K562 (cell line): Measurements from ENCODE around the gene RRAS. TPM values are rescaled to one million over a fixed set of nuclear protein-coding genes. Genes with fewer than 3 reads are reported as not detected.

Experiments
- CXXC5 ChIP-seq: fragments of 250-450 bp; sonication (Bioruptor Pico); IDR thresholded peaks from 2 replicates; pipeline ENCODE4 v1.8.0; 2022; ENCODE audit warnings: inconsistent platforms, mild to moderate bottlenecking, moderate library complexity
- E2F3 ChIP-seq: fragments of 250-450 bp; sonication (Bioruptor Pico); IDR thresholded peaks from 2 replicates; pipeline ENCODE4 v1.4.0; 2020; ENCODE audit warnings: mild to moderate bottlenecking
- FOXA1 ChIP-seq: fragments of 450-650 bp; IDR thresholded peaks from 2 replicates; pipeline ENCODE4 v1.6.1; 2016; ENCODE audit warnings: mild to moderate bottlenecking, borderline replicate concordance
- MAFF ChIP-seq: IDR thresholded peaks from 2 replicates; pipeline ENCODE4 v1.6.1; 2012; ENCODE audit warnings: low read length, improper control_type of control experiment
- MGA ChIP-seq: fragments of 450-650 bp; IDR thresholded peaks from 2 replicates; pipeline ENCODE4 v1.6.1; 2016; ENCODE audit warnings: mild to moderate bottlenecking, moderate library complexity
- NCOA1 ChIP-seq: fragments of 450-650 bp; IDR thresholded peaks from 2 replicates; pipeline ENCODE4 v1.6.1; 2016; ENCODE audit warnings: low read depth
- NONO ChIP-seq, 2 experiments: fragments of 200-400 bp in 1 of 2; fragments of 450-650 bp in 1 of 2; formaldehyde crosslinking in 1 of 2; IDR thresholded peaks; 2 replicates each; pipeline ENCODE4 v1.6.1; 2017; ENCODE audit warnings: low read depth in 2 of 2, mild to moderate bottlenecking in 2 of 2, moderate library complexity in 2 of 2, low read length in 1 of 2
- NR1H2 ChIP-seq: sonication (generic); formaldehyde crosslinking; IDR thresholded peaks from 2 replicates; pipeline ENCODE4 v1.4.0; 2020; ENCODE audit warnings: mild to moderate bottlenecking, missing genetic modification reagents
- RBM22 ChIP-seq: fragments of 200-400 bp; formaldehyde crosslinking; IDR thresholded peaks from 2 replicates; pipeline ENCODE4 v1.6.1; 2018; ENCODE audit warnings: low read length, low read depth; ENCODE audit not compliant: poor library complexity, severe bottlenecking
- STAT5B ChIP-seq: fragments of 250-450 bp; sonication (Bioruptor Pico); IDR thresholded peaks from 2 replicates; pipeline ENCODE4 v1.8.0; 2021; ENCODE audit warnings: mild to moderate bottlenecking, inconsistent platforms
- TCF15 ChIP-seq: fragments of 250-450 bp; sonication (Bioruptor Pico); IDR thresholded peaks from 2 replicates; pipeline ENCODE4 v1.8.0; 2022; ENCODE audit warnings: moderate library complexity, mild to moderate bottlenecking, inconsistent platforms
- THRB ChIP-seq: fragments of 450-650 bp; formaldehyde crosslinking; conservative IDR thresholded peaks from 2 replicates; pipeline ENCODE4 v1.4.0; 2022; ENCODE audit warnings: mild to moderate bottlenecking, missing genetic modification characterization
- ZBTB17 ChIP-seq: fragments of 450-650 bp; formaldehyde crosslinking; IDR thresholded peaks from 2 replicates; pipeline ENCODE4 v1.4.0; 2020; ENCODE audit warnings: mild to moderate bottlenecking
- ZNF445 ChIP-seq: fragments of 250-450 bp; sonication (Bioruptor Pico); IDR thresholded peaks from 2 replicates; pipeline ENCODE4 v1.4.0; 2020; ENCODE audit warnings: low read depth, mild to moderate bottlenecking, moderate library complexity
- polyA plus RNA-seq, 8 experiments: library from polyadenylated mRNA; depleted of rRNA in 4 of 8; stranded (reverse) in 5 of 8; unstranded in 3 of 8; fragments of >200 nt; fragmentation: Nextera tagmentation in 2 of 8; fragmentation: Illumina TruSeq in 1 of 8; extraction: Ambion mirVana in 2 of 8; extraction: Trizol in 1 of 8; gene quantifications; 2 replicates each; pipeline versions ENCODE4 v1.2.1 to v1.2.3, GENCODE V29; 2011 to 2014; ENCODE audit warnings: inconsistent platforms in 1 of 8, missing spikeins in 1 of 8
- total RNA-seq, 7 experiments: library from RNA; depleted of rRNA in 6 of 7; stranded (reverse); fragments of >200 nt in 6 of 7; fragmentation: Illumina TruSeq in 2 of 7; extraction: Trizol in 2 of 7; gene quantifications; 2 replicates each; pipeline versions ENCODE4 v1.2.1 to v1.2.3, GENCODE V29; 2011 to 2021; ENCODE audit warnings: low replicate concordance in 1 of 7

RRAS gene
- total and polyA plus RNA-seq, 9 of the 15 experiments (the other 6 are each of a cell fraction or from before 2014, with no cell fraction given), result 0.70 to 17.3 (median 8.2) TPM

- no peak for TF ChIP-seq TCF15 (CRISPR knock-in tag)
- no peak for TF ChIP-seq ZNF445 (CRISPR knock-in tag)
- TF ChIP-seq MAFF, result no peak
- TF ChIP-seq RBM22, result peak; percentile 53
- no peak for TF ChIP-seq STAT5B (CRISPR knock-in tag)
- peak; percentile 27; the same call in 1 of the 2 replicates for TF ChIP-seq E2F3 (CRISPR knock-in tag)
- peak; percentile 38; the same call in 1 of the 2 replicates for TF ChIP-seq NCOA1
- 0 out of 2 replicates have a peak, but pooled peaks have one; percentile 38 for TF ChIP-seq ZBTB17 (CRISPR knock-in tag)
- TF ChIP-seq NR1H2, result 0 out of 2 replicates have a peak, but pooled peaks have one; percentile 83
- no peak for TF ChIP-seq NONO (IDR thresholded peaks at IDR 0.05; ENCODE audit: low read depth in 2 of 2, low read length in 1 of 2)
- no peak for TF ChIP-seq FOXA1
- no peak for TF ChIP-seq THRB (CRISPR knock-in tag)
- TF ChIP-seq MGA, result no peak; the same call in 1 of the 2 replicates
- 0 out of 2 replicates have a peak, but pooled peaks have one; percentile 30 for TF ChIP-seq CXXC5 (CRISPR knock-in tag)
These were observed 49.6 kb downstream of the RRAS start (continued) for GRCh38 chr19:49590071-49590970.
